ENCODE results near the gene OR8D2. TPM values are rescaled to one million over a fixed set of nuclear protein-coding genes. Genes with fewer than 3 reads are reported as not detected.
A peak's percentile ranks its signal among the peaks of the same experiment; 100 is the strongest.

OR8D2 gene
- total RNA-seq, 1 experiment from 2014 or later = not detected

DNA sequence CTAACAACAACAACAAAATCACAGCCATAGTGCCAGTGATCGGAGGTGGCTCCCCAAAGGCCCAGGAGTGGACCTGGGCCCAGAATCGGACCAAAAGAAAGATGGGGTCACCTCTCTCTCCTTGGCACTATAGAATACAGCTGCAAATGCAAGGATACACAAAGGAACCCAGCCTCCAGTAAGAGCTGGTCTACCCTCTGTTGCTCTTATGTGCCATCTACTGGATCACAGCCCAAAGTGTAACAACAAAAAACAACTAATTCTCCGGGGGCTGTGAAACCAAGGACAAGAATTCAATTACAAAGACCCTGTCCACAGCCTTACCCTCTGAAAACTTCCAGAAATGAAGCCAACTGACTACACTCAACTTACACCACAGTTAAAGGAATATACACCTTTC is 42.2 kb downstream of the OR8D2 start:
- no peak for TF ChIP-seq EZH2 (IDR thresholded peaks at IDR 0.05; ENCODE audit: borderline replicate concordance, low read depth, low read length, poor library complexity, severe bottlenecking)
- peak; percentile 54 for TF ChIP-seq CTCF (conservative IDR thresholded peaks at IDR 0.05; ENCODE audit: low read depth, low read length)
- Histone ChIP-seq H3K4me1 (ENCODE audit: insufficient read depth, low read length, poor library complexity, severe bottlenecking) (no peaks in the 10 kb centered on the region), H3K27ac (ENCODE audit: low read depth, low read length, poor library complexity, severe bottlenecking) (no peak overlapping the region), H3K9me3 (ENCODE audit: low read depth, low read length, poor library complexity, severe bottlenecking) (no peaks in the 10 kb centered on the region), H3K36me3 (ENCODE audit: insufficient read depth, low read length, poor library complexity, severe bottlenecking) (no peaks in the 10 kb centered on the region), H3K27me3 (replicated peaks; ENCODE audit: insufficient read depth, low read depth, low read length, poor library complexity) (no peaks in the 10 kb centered on the region), H3K4me3 (ENCODE audit: low read depth, low read length, poor library complexity, severe bottlenecking) (no peak overlapping the region)
- no TSS peak for BruUV-seq (replicated peaks)
- CTCF ChIA-PET = interaction anchor here (0.6 to 1.0 kb wide), 3 partner anchors 50 to 208 kb away, joined by 3 to 9 read pairs (median 9); no protein-coding TSS in a partner anchor
- DNase-seq (ENCODE audit: low spot score) = peak; percentile 37
- intact Hi-C loops (cut with micrococcal nuclease; ENCODE audit: unreplicated experiment) = loop anchor here (1.0 kb wide), 1 partner anchor 207 kb away; no protein-coding TSS in a partner anchor
- POLR2A ChIA-PET (ENCODE audit: low non-redundant PET) = no interaction called here

DNA sequence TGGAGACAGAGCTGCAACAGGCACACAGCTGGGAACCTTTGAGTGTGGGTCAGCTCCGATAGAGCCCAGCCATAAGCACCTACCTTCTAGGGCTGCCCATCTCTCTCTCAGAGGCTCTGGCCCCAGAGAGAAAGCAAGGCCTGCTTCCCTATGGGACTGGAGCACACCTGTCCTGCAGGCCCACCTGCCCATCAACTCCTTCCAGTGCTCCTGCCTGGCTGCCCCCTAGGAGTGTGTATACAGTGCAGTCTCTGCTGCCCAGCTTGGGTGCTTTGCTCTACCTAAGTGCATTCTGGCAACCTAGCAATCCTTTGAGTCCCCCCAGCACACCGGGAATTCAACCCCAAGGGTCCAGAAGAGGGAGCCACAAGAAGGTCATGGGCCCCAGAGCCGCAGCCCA is 42.8 kb downstream of the OR8D2 start:
- no peak for DNase-seq (ENCODE audit: low spot score)
- POLR2A ChIA-PET (ENCODE audit: low non-redundant PET) = no interaction called here
- H3K4me1 ChIP-seq (ENCODE audit: insufficient read depth, low read length, poor library complexity, severe bottlenecking) = no peaks in the 10 kb centered on the region
- BruUV-seq (replicated peaks) = no TSS peak
- no peaks in the 10 kb centered on the region for H3K27me3 ChIP-seq (replicated peaks; ENCODE audit: insufficient read depth, low read depth, low read length, poor library complexity)
- H3K9me3 ChIP-seq (ENCODE audit: low read depth, low read length, poor library complexity, severe bottlenecking) = no peaks in the 10 kb centered on the region
- no peak overlapping the region for H3K27ac ChIP-seq (ENCODE audit: low read depth, low read length, poor library complexity, severe bottlenecking)
- intact Hi-C loops (cut with micrococcal nuclease; ENCODE audit: unreplicated experiment) = no loop called here
- no peak for TF ChIP-seq CTCF (conservative IDR thresholded peaks at IDR 0.05; ENCODE audit: low read depth, low read length)
- no peak for TF ChIP-seq EZH2 (IDR thresholded peaks at IDR 0.05; ENCODE audit: borderline replicate concordance, low read depth, low read length, poor library complexity, severe bottlenecking)
- no peak overlapping the region for H3K4me3 ChIP-seq (ENCODE audit: low read depth, low read length, poor library complexity, severe bottlenecking)
- no peaks in the 10 kb centered on the region for H3K36me3 ChIP-seq (ENCODE audit: insufficient read depth, low read length, poor library complexity, severe bottlenecking)
- CTCF ChIA-PET = interaction anchor here (0.6 to 1.0 kb wide), 4 partner anchors 50 to 208 kb away, joined by 3 to 9 read pairs (median 6); no protein-coding TSS in a partner anchor

GRCh38 chr11:124276081-124276480 is 43.9 kb downstream of the OR8D2 start:
- H3K27ac ChIP-seq (ENCODE audit: low read depth, low read length, poor library complexity, severe bottlenecking) = no peak overlapping the region
- DNase-seq (ENCODE audit: low spot score) = no peak
- CTCF ChIA-PET = no interaction called here

More at GRCh38 chr11:124276081-124276480, 43.9 kb downstream of the OR8D2 start:
- BruUV-seq (replicated peaks) = no TSS peak
- Histone ChIP-seq H3K4me3 (ENCODE audit: low read depth, low read length, poor library complexity, severe bottlenecking) (no peak overlapping the region), H3K9me3 (ENCODE audit: low read depth, low read length, poor library complexity, severe bottlenecking) (no peaks in the 10 kb centered on the region), H3K4me1 (ENCODE audit: insufficient read depth, low read length, poor library complexity, severe bottlenecking) (no peaks in the 10 kb centered on the region), H3K36me3 (ENCODE audit: insufficient read depth, low read length, poor library complexity, severe bottlenecking) (no peaks in the 10 kb centered on the region), H3K27me3 (replicated peaks; ENCODE audit: insufficient read depth, low read depth, low read length, poor library complexity) (no peaks in the 10 kb centered on the region)
- intact Hi-C loops (cut with micrococcal nuclease; ENCODE audit: unreplicated experiment) = no loop called here
- no peak for TF ChIP-seq EZH2 (IDR thresholded peaks at IDR 0.05; ENCODE audit: borderline replicate concordance, low read depth, low read length, poor library complexity, severe bottlenecking)
- no peak for TF ChIP-seq CTCF (conservative IDR thresholded peaks at IDR 0.05; ENCODE audit: low read depth, low read length)
- POLR2A ChIA-PET (ENCODE audit: low non-redundant PET) = no interaction called here
